Left hindlimb (tissue), 1 donor: ENCODE measurements around the gene ENGASE.
"Not testable (repeated sequence)": the region's sequence is repeated elsewhere in the genome, so short reads cannot be mapped to it uniquely, and the experiment has no call there.

ENCODE experiments used
- DNase-seq: peaks from one replicate; pipeline ENCODE4 v3.0.0-alpha.2; 2018

ENGASE gene

GRCh38 chr17:79054200-79054960, 20.2 kb upstream of the ENGASE start:
- no peak for DNase-seq

DNA sequence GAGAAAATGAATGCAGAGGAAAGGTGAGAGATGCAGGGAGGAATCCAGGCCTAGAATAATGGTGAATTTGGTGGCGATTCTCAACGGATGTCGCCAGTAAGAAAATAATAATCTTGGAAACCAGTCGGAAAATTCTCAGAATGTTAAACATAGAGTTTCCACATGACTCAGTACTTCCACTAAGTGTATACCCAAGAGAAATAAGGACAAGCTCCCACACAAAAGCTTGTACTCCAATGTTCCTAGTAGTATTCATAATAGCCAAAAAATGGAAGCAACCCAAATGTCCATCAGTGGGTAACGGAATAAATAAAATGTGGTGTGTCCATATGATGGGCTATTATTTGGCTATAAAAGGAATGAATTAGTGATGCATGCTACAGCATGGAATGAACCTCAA, 19.4 kb upstream of the ENGASE start:
- DNase-seq, result no peak

DNA sequence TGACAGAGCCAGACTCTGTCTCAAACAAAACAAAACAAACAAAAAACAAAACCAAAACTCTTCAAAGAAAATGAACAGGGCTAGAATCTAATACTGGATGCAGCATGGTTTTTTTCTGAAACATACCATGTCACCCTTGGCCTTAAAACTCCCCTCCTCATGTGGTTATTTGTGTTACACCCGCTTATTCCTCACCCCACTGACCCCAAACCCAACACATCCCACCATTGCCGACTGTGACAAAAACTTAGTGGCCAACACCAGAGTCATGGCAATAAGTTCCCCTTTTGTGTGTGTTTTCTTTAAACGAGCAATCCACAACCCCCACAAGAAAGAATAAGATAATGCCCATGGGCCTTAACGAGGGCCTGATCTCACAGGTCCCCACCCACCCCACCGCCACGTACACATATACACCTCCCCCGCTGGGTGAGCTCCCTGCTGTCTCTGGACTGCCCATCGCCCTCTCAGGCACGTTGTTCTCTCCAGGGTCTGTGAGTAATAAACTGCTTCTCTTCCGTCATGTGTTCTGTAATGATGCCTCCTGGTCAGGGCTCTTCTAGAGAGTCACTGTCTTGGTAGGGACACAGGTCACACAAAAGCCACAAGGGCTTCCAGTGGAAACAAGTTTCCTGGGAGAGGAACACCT, 16.8 kb upstream of the ENGASE start:
- DNase-seq, result no peak

DNA sequence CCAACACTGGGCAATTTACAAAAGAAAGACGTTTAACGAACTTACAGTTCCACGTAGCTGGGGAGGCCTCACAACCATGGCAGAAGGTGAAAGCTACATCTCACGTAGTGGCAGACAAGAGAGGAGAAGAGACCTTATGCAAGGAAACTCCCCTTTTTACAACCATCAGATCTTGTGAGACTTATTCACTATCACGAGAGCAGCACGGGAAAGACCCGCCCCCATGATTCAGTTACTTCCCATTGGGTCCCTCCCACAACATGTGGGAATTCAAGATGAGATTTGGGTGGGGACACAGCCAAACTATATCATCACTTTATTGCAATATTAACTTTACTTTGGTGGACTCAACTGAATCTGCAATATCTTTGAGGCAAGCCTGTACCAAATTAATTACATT, 11.9 kb upstream of the ENGASE start:
- DNase-seq, result no peak

GRCh38 chr17:79064026-79064425, 10.6 kb upstream of the ENGASE start:
- no peak for DNase-seq

- no peak for DNase-seq
These were observed 9.4 kb upstream of the ENGASE start for GRCh38 chr17:79065105-79065670.

GRCh38 chr17:79066963-79067362, 7.7 kb upstream of the ENGASE start:
- DNase-seq, result no peak

- DNase-seq, result no peak
These were observed 4.3 kb upstream of the ENGASE start for GRCh38 chr17:79070266-79070880.

GRCh38 chr17:79071161-79071740, 3.4 kb upstream of the ENGASE start:
- no peak for DNase-seq

DNA sequence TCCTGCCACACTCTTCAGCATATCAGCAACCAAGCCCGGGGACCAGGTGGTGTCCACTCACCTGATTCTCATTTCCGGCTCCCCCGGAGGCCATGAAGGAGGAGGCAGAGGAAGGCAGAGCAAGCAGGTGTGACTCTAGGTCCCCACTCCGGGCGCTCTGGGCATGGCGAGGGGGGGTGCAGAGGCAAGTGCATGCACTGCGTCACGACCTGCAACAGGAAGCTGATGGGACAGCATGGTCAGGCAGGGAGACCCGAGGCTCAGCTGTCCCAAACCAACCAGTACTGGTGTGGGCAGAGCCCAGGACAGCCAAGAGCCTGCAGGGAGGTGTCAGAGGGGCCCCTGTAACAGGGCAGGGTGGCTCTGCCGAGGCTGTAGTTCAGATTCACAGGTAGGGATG, 2.1 kb upstream of the ENGASE start:
- DNase-seq, result no peak

DNA sequence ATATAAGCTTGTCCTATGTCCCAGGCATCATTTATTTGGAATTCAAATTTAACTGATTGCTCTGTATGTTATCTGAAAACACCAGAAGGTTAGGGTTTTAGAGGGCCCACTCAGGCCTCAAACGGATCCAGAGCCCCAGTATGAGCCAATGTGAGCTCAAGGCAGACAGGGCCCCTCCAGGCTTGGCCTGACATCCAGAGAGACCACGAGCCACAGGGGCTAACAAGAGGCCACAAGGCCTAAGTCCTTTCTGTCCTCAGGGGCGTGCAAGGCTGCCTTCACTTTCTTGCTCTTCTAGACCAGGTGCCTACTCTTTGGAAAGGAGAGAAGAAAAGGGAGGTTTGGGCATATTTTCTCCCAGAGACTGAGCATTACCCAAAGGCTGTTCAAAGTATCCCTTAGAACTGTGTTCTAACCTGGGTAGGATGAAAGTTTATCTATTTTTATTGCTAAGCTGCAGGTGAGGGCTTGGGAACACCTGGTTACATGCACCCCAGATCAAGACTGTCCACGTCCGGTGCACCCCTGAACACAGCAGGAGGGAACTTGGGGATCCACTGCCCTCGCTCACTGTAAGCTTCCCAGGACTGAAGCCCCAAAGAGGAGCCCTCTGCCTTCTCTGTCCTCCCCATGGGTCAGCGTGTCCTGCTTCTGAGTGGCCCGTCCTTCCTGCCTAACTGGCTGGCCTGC, 1.5 kb upstream of the ENGASE start:
- no peak for DNase-seq

DNA sequence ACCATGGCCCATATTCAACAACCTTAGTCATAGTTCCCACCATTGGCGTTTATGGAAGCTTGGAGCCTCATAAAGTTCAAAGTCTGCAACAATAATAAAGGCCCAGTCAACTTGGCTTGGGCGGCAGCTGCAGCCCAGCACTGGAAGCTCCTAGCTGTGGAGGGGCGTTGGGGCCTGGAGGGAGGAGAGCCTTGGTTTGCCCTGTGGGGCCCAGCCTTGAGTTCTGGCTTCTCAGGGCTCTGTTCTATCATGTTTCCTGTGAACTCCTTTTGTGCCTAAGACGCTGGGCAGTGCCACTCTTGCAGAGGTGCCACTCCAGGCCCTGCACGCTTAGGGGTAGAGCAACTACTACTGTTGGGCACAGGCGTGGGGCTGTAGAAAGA, 927 bp upstream of the ENGASE start:
- no peak for DNase-seq

- not testable (repeated sequence) for DNase-seq
These were observed 439 bp upstream of the ENGASE start for GRCh38 chr17:79074121-79074648.

- DNase-seq, result no peak
These were observed 774 bp downstream of the ENGASE start for GRCh38 chr17:79075446-79075750.

DNA sequence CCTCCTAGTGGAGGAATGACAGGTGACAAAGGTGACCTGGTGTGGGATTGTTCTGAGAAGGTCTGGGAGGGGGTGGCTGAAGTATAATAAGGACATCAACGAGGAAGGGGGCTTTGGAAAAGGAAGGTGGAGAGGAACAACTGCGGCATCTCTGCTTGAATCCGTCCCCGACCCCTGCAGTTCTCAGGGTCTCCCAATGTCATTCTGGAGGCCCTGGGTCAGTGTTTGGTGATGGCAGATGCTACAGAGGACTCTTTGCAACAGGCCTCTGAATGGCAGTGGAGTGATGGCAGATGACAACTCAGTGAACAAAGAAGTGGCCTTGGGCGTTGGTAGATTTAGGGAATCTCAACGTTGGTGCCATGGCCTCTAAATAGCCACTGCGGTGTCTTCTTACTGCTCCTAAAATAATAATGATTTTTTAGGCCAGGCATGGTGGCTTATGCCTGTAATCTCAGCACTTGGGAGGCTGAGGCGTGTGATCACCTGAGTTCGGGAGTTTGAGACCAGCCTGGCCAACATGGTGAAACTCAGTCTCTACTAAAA, 1.3 kb downstream of the ENGASE start:
- DNase-seq, result no peak

- DNase-seq, result no peak
These were observed 3.0 kb downstream of the ENGASE start for GRCh38 chr17:79077587-79077986.

- peak; percentile 15 for DNase-seq
These were observed 4.0 kb downstream of the ENGASE start for GRCh38 chr17:79078476-79079190.

DNA sequence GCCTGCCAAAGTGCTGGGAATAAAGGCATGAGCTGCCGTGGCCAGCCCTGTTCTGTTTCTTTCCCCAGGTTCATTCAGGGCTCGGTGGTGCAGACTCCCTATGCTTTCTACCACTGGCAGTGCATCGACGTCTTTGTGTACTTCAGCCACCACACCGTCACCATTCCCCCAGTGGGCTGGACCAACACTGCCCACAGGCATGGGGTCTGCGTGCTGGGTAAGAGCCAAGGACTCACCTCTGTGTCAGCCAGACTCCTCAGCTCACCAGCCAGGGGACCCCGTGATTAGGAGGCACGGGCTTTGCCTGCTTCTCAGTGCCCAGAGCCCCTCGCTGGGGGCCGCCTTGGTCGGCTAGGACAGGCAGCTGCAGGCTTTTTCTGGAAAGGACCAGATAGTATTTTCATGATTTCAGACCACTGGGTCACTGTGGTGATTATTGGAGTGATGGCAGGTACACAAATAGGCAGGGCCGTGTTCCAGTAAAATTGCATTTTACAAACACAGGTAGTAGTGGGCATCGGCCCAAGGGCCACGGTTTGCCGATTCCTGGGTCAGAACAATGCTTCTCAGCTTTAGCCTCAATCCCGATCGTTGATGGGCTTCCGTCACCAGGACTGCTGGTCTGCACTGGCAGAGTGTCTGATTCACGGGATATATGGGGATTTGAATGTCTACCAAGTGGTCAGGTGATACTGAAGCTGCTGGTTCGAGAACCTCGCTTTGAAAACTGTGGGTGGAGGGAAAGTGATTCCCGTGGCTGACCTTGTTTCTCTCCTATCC, 5.0 kb downstream of the ENGASE start:
- peak; percentile 3 for DNase-seq

- DNase-seq, result no peak
These were observed 5.7 kb downstream of the ENGASE start for GRCh38 chr17:79080349-79080748.

DNA sequence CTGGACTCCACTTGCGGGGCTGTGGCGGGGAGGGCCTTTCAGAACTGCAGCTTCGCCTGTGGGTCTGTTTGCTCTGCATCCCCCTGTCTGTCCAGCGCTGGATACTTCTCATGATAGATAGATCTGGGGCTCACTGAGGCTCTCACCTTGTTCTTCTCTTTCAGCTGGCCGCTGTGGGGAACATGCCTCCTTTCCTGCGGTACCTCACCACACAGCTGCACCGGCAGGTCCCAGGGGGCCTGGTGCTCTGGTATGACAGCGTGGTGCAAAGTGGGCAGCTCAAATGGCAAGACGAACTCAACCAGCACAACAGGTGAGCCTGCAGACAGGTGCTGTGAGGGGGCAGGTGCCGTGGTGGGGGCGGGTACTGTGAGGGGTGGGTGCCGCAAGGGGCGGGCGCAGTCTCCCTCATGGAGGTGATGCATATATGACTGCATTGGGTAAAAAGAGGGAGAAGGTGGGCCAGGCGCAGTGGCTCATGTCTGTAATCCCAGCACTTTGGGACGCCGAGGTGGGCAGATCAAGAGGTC, 6.2 kb downstream of the ENGASE start:
- peak; percentile 26 for DNase-seq
